ENCODE measurements around the gene KIAA0232. TPM values are rescaled to one million over a fixed set of nuclear protein-coding genes. Genes with fewer than 3 reads are reported as not detected.

KIAA0232 gene
- total and polyA plus RNA-seq, 2 experiments from 2014 or later: 11.3 to 34.3 TPM

- WGBS (ENCODE audit: low lambda C conversion rate, missing lambda C conversion rate): 77% methylated on average over 34 of the region's 35 CpGs
- no peak overlapping the region for H3K4me3 ChIP-seq
- H2AFZ ChIP-seq: no peak overlapping the region
- no peaks in the 10 kb centered on the region for H4K20me1 ChIP-seq (ENCODE audit: insufficient read depth, poor library complexity, severe bottlenecking)
- H3K9me2 ChIP-seq (replicated peaks; ENCODE audit: insufficient read depth): no peaks in the 10 kb centered on the region
- TF ChIP-seq EZH2 (IDR thresholded peaks at IDR 0.05; ENCODE audit: borderline replicate concordance) (no peak), EZH2phosphoT487 (IDR thresholded peaks at IDR 0.05; ENCODE audit: low read depth, severe bottlenecking, unreplicated experiment) (no peak)
- no peaks in the 10 kb centered on the region for H3K9me3 ChIP-seq (ENCODE audit: low read depth)
- H3K4me2 ChIP-seq: no peak overlapping the region
- H3K79me2 ChIP-seq: no peaks in the 10 kb centered on the region
- H3K27me3 ChIP-seq: no peaks in the 10 kb centered on the region
- peaks cover 11% of the 10 kb centered on the region for H3K4me1 ChIP-seq (ENCODE audit: insufficient read depth)
- no peaks in the 10 kb centered on the region for H3K36me3 ChIP-seq (replicated peaks; ENCODE audit: insufficient read depth, low read depth)
- DNase-seq (ENCODE audit: low spot score): no peak
- no peak overlapping the region for H3K27ac ChIP-seq
These were observed 20.6 kb upstream of the KIAA0232 start for GRCh38 chr4:6761649-6762615.

- no peaks in the 10 kb centered on the region for H4K20me1 ChIP-seq (ENCODE audit: insufficient read depth, poor library complexity, severe bottlenecking)
- no peaks in the 10 kb centered on the region for H3K27me3 ChIP-seq
- no peak overlapping the region for H2AFZ ChIP-seq
- TF ChIP-seq CTCF (IDR thresholded peaks at IDR 0.05; ENCODE audit: poor library complexity) (no peak), EZH2phosphoT487 (IDR thresholded peaks at IDR 0.05; ENCODE audit: low read depth, severe bottlenecking, unreplicated experiment) (no peak), EZH2 (IDR thresholded peaks at IDR 0.05; ENCODE audit: borderline replicate concordance) (no peak)
- H3K27ac ChIP-seq: no peak overlapping the region
- no peak for DNase-seq (ENCODE audit: low spot score)
- no peaks in the 10 kb centered on the region for H3K9me2 ChIP-seq (replicated peaks; ENCODE audit: insufficient read depth)
- H3K36me3 ChIP-seq (replicated peaks; ENCODE audit: insufficient read depth, low read depth): no peaks in the 10 kb centered on the region
- no peaks in the 10 kb centered on the region for H3K79me2 ChIP-seq
- no peak overlapping the region for H3K4me2 ChIP-seq
- 85% methylated on average over 16 of the region's 16 CpGs for WGBS (ENCODE audit: low lambda C conversion rate, missing lambda C conversion rate)
- H3K4me1 ChIP-seq (ENCODE audit: insufficient read depth): peaks cover 16% of the 10 kb centered on the region
- no peak overlapping the region for H3K4me3 ChIP-seq
- H3K9me3 ChIP-seq (ENCODE audit: low read depth): no peaks in the 10 kb centered on the region
These were observed 19.1 kb upstream of the KIAA0232 start for GRCh38 chr4:6763330-6763851.

- WGBS (ENCODE audit: low lambda C conversion rate, missing lambda C conversion rate): 91% methylated on average over 11 of the region's 11 CpGs
- no peaks in the 10 kb centered on the region for H3K9me2 ChIP-seq (replicated peaks; ENCODE audit: insufficient read depth)
- H3K4me3 ChIP-seq: no peak overlapping the region
- no peaks in the 10 kb centered on the region for H4K20me1 ChIP-seq (ENCODE audit: insufficient read depth, poor library complexity, severe bottlenecking)
- no peaks in the 10 kb centered on the region for H3K36me3 ChIP-seq (replicated peaks; ENCODE audit: insufficient read depth, low read depth)
- no peaks in the 10 kb centered on the region for H3K79me2 ChIP-seq
- no peaks in the 10 kb centered on the region for H3K27me3 ChIP-seq
- no peaks in the 10 kb centered on the region for H3K9me3 ChIP-seq (ENCODE audit: low read depth)
- H3K4me1 ChIP-seq (ENCODE audit: insufficient read depth): peaks cover 11% of the 10 kb centered on the region
- H3K4me2 ChIP-seq: no peak overlapping the region
- TF ChIP-seq EZH2phosphoT487 (IDR thresholded peaks at IDR 0.05; ENCODE audit: low read depth, severe bottlenecking, unreplicated experiment) (no peak), EZH2 (IDR thresholded peaks at IDR 0.05; ENCODE audit: borderline replicate concordance) (no peak), CTCF (IDR thresholded peaks at IDR 0.05; ENCODE audit: poor library complexity) (no peak)
- no peak for DNase-seq (ENCODE audit: low spot score)
- H3K27ac ChIP-seq: no peak overlapping the region
- no peak overlapping the region for H2AFZ ChIP-seq
These were observed 17.4 kb upstream of the KIAA0232 start for GRCh38 chr4:6764976-6765620.
